Stimulated activated memory B cell treated with anti-CD40 and anti-IgM and Interleukin-4, amounts not matched to agents 10 μg/mL and 1 μg/mL and 100 μg/mL, for 72 hours (primary cell): ENCODE data around the gene HSPA12A.

ENCODE experiments used
- ATAC-seq: fragments of 150-1000 bp; cut with Tn5 transposase; 2 replicates; pipeline ENCODE4 v1.10.0; 2021
- H3K27ac Mint-ChIP-seq: one replicate; pipeline ENCODE4 v1.8.0; 2022; ENCODE audit warnings: mild to moderate bottlenecking, mixed read lengths
- H3K27me3 Mint-ChIP-seq: one replicate; pipeline ENCODE4 v1.8.0; 2022; ENCODE audit warnings: mixed read lengths
- H3K36me3 Mint-ChIP-seq: one replicate; pipeline ENCODE4 v1.8.0; 2022; ENCODE audit warnings: mixed read lengths
- H3K4me1 Mint-ChIP-seq: one replicate; pipeline ENCODE4 v1.8.0; 2022; ENCODE audit warnings: mixed read lengths
- H3K4me3 Mint-ChIP-seq: one replicate; pipeline ENCODE4 v1.8.0; 2022; ENCODE audit warnings: mild to moderate bottlenecking, moderate library complexity, mixed read lengths
- H3K9me3 Mint-ChIP-seq: one replicate; pipeline ENCODE4 v1.8.0; 2022; ENCODE audit warnings: mixed read lengths

HSPA12A gene

GRCh38 chr10:116667484-116667883 is 74.9 kb downstream of the HSPA12A start:
- Mint-ChIP-seq H3K4me3 (no peak overlapping the region), H3K27me3 (peaks cover 8% of the 10 kb centered on the region), H3K27ac (no peak overlapping the region), H3K4me1 (no peaks in the 10 kb centered on the region), H3K9me3 (peaks cover 3% of the 10 kb centered on the region), H3K36me3 (no peaks in the 10 kb centered on the region)
- no peak for ATAC-seq

GRCh38 chr10:116665541-116666125 is 76.7 kb downstream of the HSPA12A start:
- Mint-ChIP-seq H3K4me1 (no peaks in the 10 kb centered on the region), H3K4me3 (no peak overlapping the region)
- no peak for ATAC-seq

GRCh38 chr10:116664631-116665030 is 77.7 kb downstream of the HSPA12A start:
- no peak for ATAC-seq
- Mint-ChIP-seq H3K27ac (no peak overlapping the region), H3K4me1 (no peaks in the 10 kb centered on the region), H3K4me3 (no peak overlapping the region), H3K9me3 (peaks cover 3% of the 10 kb centered on the region), H3K36me3 (no peaks in the 10 kb centered on the region), H3K27me3 (no peaks in the 10 kb centered on the region)

More at GRCh38 chr10:116665541-116666125, 76.7 kb downstream of the HSPA12A start:
- Mint-ChIP-seq H3K27me3 (peaks cover 4% of the 10 kb centered on the region), H3K9me3 (peaks cover 3% of the 10 kb centered on the region), H3K27ac (no peak overlapping the region), H3K36me3 (no peaks in the 10 kb centered on the region)

GRCh38 chr10:116663342-116663741 is 79.0 kb downstream of the HSPA12A start:
- ATAC-seq, result no peak
- Mint-ChIP-seq H3K27me3 (no peaks in the 10 kb centered on the region), H3K27ac (no peak overlapping the region)

GRCh38 chr10:116660860-116661259 is 81.5 kb downstream of the HSPA12A start:
- no peaks in the 10 kb centered on the region for H3K36me3 Mint-ChIP-seq
- no peak overlapping the region for H3K4me3 Mint-ChIP-seq
- ATAC-seq, result no peak
- H3K27me3 Mint-ChIP-seq, result no peaks in the 10 kb centered on the region
- H3K9me3 Mint-ChIP-seq, result no peaks in the 10 kb centered on the region
- no peaks in the 10 kb centered on the region for H3K4me1 Mint-ChIP-seq
- no peak overlapping the region for H3K27ac Mint-ChIP-seq

More at GRCh38 chr10:116663342-116663741, 79.0 kb downstream of the HSPA12A start:
- Mint-ChIP-seq H3K9me3 (peaks cover 3% of the 10 kb centered on the region), H3K4me1 (no peaks in the 10 kb centered on the region), H3K36me3 (no peaks in the 10 kb centered on the region), H3K4me3 (no peak overlapping the region)

GRCh38 chr10:116659049-116659670 is 83.2 kb downstream of the HSPA12A start:
- peaks cover 10% of the 10 kb centered on the region for H3K27me3 Mint-ChIP-seq
- H3K27ac Mint-ChIP-seq, result no peak overlapping the region
- no peaks in the 10 kb centered on the region for H3K36me3 Mint-ChIP-seq
- no peak for ATAC-seq
- H3K4me3 Mint-ChIP-seq, result no peak overlapping the region
- H3K9me3 Mint-ChIP-seq, result no peaks in the 10 kb centered on the region
- no peaks in the 10 kb centered on the region for H3K4me1 Mint-ChIP-seq

GRCh38 chr10:116657863-116658551 is 84.4 kb downstream of the HSPA12A start:
- Mint-ChIP-seq H3K4me3 (no peak overlapping the region), H3K27me3 (peaks cover 10% of the 10 kb centered on the region), H3K4me1 (no peaks in the 10 kb centered on the region), H3K9me3 (no peaks in the 10 kb centered on the region), H3K27ac (no peak overlapping the region), H3K36me3 (no peaks in the 10 kb centered on the region)
- no peak for ATAC-seq

GRCh38 chr10:116656044-116656443 is 86.3 kb downstream of the HSPA12A start:
- H3K4me1 Mint-ChIP-seq, result no peaks in the 10 kb centered on the region
- H3K27me3 Mint-ChIP-seq, result peaks cover 10% of the 10 kb centered on the region

GRCh38 chr10:116655568-116655967 is 86.8 kb downstream of the HSPA12A start:
- Mint-ChIP-seq H3K36me3 (no peaks in the 10 kb centered on the region), H3K27ac (no peak overlapping the region), H3K27me3 (peaks cover 10% of the 10 kb centered on the region), H3K9me3 (peaks cover 3% of the 10 kb centered on the region), H3K4me1 (no peaks in the 10 kb centered on the region), H3K4me3 (no peak overlapping the region)
- no peak for ATAC-seq

More at GRCh38 chr10:116656044-116656443, 86.3 kb downstream of the HSPA12A start:
- Mint-ChIP-seq H3K36me3 (no peaks in the 10 kb centered on the region), H3K4me3 (no peak overlapping the region), H3K9me3 (peaks cover 1% of the 10 kb centered on the region), H3K27ac (no peak overlapping the region)
- no peak for ATAC-seq

GRCh38 chr10:116654816-116655215 is 87.5 kb downstream of the HSPA12A start:
- Mint-ChIP-seq H3K36me3 (no peaks in the 10 kb centered on the region), H3K27me3 (peaks cover 10% of the 10 kb centered on the region), H3K4me3 (no peak overlapping the region), H3K27ac (no peak overlapping the region), H3K9me3 (peaks cover 9% of the 10 kb centered on the region), H3K4me1 (no peaks in the 10 kb centered on the region)
- no peak for ATAC-seq

GRCh38 chr10:116653885-116654284 is 88.5 kb downstream of the HSPA12A start:
- no peaks in the 10 kb centered on the region for H3K36me3 Mint-ChIP-seq
- H3K27ac Mint-ChIP-seq, result no peak overlapping the region
- no peaks in the 10 kb centered on the region for H3K4me1 Mint-ChIP-seq
- H3K9me3 Mint-ChIP-seq, result peaks cover 16% of the 10 kb centered on the region
- H3K4me3 Mint-ChIP-seq, result no peak overlapping the region
- H3K27me3 Mint-ChIP-seq, result peaks cover 10% of the 10 kb centered on the region
- no peak for ATAC-seq

- H3K4me3 Mint-ChIP-seq, result no peak overlapping the region
- H3K36me3 Mint-ChIP-seq, result no peaks in the 10 kb centered on the region
- no peaks in the 10 kb centered on the region for H3K27me3 Mint-ChIP-seq
- H3K9me3 Mint-ChIP-seq, result peaks cover 16% of the 10 kb centered on the region
- no peak overlapping the region for H3K27ac Mint-ChIP-seq
- H3K4me1 Mint-ChIP-seq, result no peaks in the 10 kb centered on the region
- no peak for ATAC-seq
Observed at GRCh38 chr10:116648903-116649302, 93.5 kb downstream of the HSPA12A start.

- peaks cover 20% of the 10 kb centered on the region for H3K9me3 Mint-ChIP-seq
- H3K4me1 Mint-ChIP-seq, result no peaks in the 10 kb centered on the region
- no peak overlapping the region for H3K4me3 Mint-ChIP-seq
- ATAC-seq, result no peak
- H3K27ac Mint-ChIP-seq, result no peak overlapping the region
- H3K36me3 Mint-ChIP-seq, result no peaks in the 10 kb centered on the region
- no peaks in the 10 kb centered on the region for H3K27me3 Mint-ChIP-seq
Observed at GRCh38 chr10:116646502-116646901, 95.9 kb downstream of the HSPA12A start.

GRCh38 chr10:116637830-116638229 is 104.5 kb downstream of the HSPA12A start:
- Mint-ChIP-seq H3K4me1 (no peaks in the 10 kb centered on the region), H3K36me3 (no peaks in the 10 kb centered on the region), H3K4me3 (no peak overlapping the region), H3K27ac (no peak overlapping the region), H3K9me3 (peaks cover 12% of the 10 kb centered on the region), H3K27me3 (no peaks in the 10 kb centered on the region)
- peak; percentile 43 for ATAC-seq

GRCh38 chr10:116636976-116637375 is 105.4 kb downstream of the HSPA12A start:
- peaks cover 8% of the 10 kb centered on the region for H3K9me3 Mint-ChIP-seq
- no peak overlapping the region for H3K27ac Mint-ChIP-seq
- ATAC-seq, result no peak
- no peaks in the 10 kb centered on the region for H3K4me1 Mint-ChIP-seq
- no peak overlapping the region for H3K4me3 Mint-ChIP-seq
- no peaks in the 10 kb centered on the region for H3K36me3 Mint-ChIP-seq
- H3K27me3 Mint-ChIP-seq, result no peaks in the 10 kb centered on the region

GRCh38 chr10:116636385-116636784 is 106.0 kb downstream of the HSPA12A start:
- H3K27ac Mint-ChIP-seq, result no peak overlapping the region
- H3K27me3 Mint-ChIP-seq, result no peaks in the 10 kb centered on the region
- no peak for ATAC-seq
- H3K9me3 Mint-ChIP-seq, result peaks cover 8% of the 10 kb centered on the region
- H3K4me3 Mint-ChIP-seq, result no peak overlapping the region
- no peaks in the 10 kb centered on the region for H3K36me3 Mint-ChIP-seq
- H3K4me1 Mint-ChIP-seq, result no peaks in the 10 kb centered on the region
